ENCODE measurements around the gene CCDC142.
"Not testable (repeated sequence)": the region's sequence is repeated elsewhere in the genome, so short reads cannot be mapped to it uniquely, and the experiment has no call there.

The CCDC142 gene

DNA sequence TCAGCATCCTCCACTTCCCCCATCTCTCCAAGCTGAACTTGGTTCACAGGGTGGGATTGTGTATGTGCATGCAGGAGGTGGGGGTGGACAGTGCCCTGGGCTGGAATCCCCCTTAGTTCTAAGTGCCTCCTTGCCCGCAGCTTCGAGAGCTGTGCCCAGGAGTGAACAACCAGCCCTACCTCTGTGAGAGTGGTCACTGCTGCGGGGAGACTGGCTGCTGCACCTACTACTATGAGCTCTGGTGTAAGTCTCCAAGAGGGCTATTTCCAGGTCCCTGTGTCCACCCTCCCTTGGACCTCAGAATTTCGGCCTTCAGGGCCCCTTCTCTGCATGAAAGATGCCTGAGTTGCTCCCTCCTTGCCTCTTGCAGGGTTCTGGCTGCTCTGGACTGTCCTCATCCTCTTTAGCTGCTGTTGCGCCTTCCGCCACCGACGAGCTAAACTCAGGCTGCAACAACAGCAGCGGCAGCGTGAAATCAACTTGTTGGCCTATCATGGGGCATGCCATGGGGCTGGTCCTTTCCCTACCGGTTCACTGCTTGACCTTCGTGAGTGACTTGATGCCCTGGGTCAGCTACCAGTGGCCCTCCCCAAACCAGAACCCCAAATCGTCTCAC is 23.2 kb downstream of the CCDC142 start:
- H3K4me1 ChIP-seq (ENCODE audit: control insufficient read depth, insufficient read depth, low read length, poor library complexity, severe bottlenecking) = peaks cover 19% of the 10 kb centered on the region
- H3K4me3 ChIP-seq (ENCODE audit: extremely low read depth, insufficient read depth, low read length, poor library complexity, severe bottlenecking) = peak overlapping the region; percentile 97
- H3K27ac ChIP-seq (ENCODE audit: low read depth, low read length, severe bottlenecking); H3K9me3 ChIP-seq (ENCODE audit: control insufficient read depth, low read length): not testable (repeated sequence)
- 82 to 84% methylated on average over 10 to 13 of the region's 13 CpGs for WGBS, 2 experiments (ENCODE audit: insufficient coverage in 2 of 2)
- peaks cover 33% of the 10 kb centered on the region for H3K36me3 ChIP-seq (ENCODE audit: control insufficient read depth, insufficient read depth, low read length)

DNA sequence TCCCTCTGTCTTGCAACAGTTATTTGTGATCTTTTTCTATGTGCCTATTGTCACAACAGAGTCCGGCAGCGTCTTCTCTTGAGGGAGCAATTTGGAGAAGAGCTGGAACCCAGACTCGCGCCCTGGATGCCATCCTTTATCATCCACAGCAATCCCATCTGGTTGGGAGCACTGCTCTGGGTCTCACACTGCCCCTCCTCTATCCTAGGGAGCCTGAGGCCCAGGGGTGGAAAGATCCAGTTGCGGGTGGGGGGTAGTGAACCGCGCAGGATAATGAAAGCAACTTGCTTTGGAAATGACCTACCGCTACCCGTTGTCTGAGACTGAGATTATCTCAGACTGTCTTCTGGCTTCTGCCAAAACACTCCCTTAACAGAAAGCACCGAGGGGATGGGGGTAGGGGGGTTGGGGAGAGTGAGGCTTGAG is 23.8 kb downstream of the CCDC142 start:
- Histone ChIP-seq H3K4me1 (ENCODE audit: control insufficient read depth, insufficient read depth, low read length, poor library complexity, severe bottlenecking) (peaks cover 17% of the 10 kb centered on the region), H3K36me3 (ENCODE audit: control insufficient read depth, insufficient read depth, low read length) (peaks cover 33% of the 10 kb centered on the region), H3K27ac (ENCODE audit: low read depth, low read length, severe bottlenecking) (peak overlapping the region; percentile 53), H3K9me3 (ENCODE audit: control insufficient read depth, low read length) (no peaks in the 10 kb centered on the region), H3K4me3 (ENCODE audit: extremely low read depth, insufficient read depth, low read length, poor library complexity, severe bottlenecking) (peak overlapping the region; percentile 97)
- 19% methylated on average over 7 of the region's 10 CpGs; no CpG with 5 or more reads in 1 of the 2 experiments for WGBS, 2 experiments (ENCODE audit: insufficient coverage in 2 of 2)

DNA sequence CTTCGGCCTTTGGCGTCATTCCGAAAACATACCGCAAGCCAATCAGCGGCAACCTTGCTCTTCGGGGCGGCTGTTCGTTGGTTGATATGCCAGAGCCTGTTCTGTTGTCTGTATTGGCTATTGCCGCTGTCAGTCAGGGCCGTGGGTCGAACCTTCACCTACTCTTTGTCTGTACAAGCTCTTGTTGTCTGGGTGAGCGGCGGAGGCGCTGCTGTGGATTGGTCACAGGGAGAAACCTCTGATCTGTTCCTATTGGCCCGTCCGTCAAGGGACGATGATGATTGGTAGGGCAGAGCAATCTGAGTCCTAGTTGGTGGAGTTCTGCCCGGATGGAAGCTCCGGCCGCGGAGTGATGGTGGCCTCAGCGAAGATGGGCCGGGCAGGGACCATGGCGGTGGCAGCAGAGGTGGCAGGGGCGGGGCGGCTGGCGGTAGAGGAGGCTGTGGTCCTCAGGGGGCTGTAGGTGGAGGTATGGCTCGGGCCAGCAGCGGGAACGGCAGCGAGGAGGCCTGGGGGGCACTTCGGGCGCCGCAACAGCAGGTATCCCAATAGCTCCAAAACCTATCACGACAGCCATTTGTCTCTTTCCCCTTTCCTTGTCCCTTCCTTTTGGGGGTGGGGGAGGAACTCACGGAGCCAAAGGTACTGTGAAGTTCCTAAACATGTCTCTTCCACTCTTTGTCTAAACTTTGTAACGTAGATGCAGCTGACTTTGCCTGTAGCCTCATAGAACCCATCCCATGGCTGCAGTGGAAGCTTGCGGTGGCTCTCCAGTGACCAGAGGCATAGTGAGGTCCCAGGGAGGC is 24.5 kb downstream of the CCDC142 start, which contains the start of gene WBP1:
Gene WBP1 (plus strand): TSS at position 307 of the 806 bp plus-strand sequence. CDS start 165 bp downstream, at position 472.
- Histone ChIP-seq H3K4me3 (ENCODE audit: extremely low read depth, insufficient read depth, low read length, poor library complexity, severe bottlenecking) (peak within 1 kb of the TSS; percentile 97), H3K9me3 (ENCODE audit: control insufficient read depth, low read length) (no peaks in the 10 kb centered on the region), H3K36me3 (ENCODE audit: control insufficient read depth, insufficient read depth, low read length) (peaks cover 32% of the 10 kb centered on the region), H3K4me1 (ENCODE audit: control insufficient read depth, insufficient read depth, low read length, poor library complexity, severe bottlenecking) (peaks cover 17% of the 10 kb centered on the region), H3K27ac (ENCODE audit: low read depth, low read length, severe bottlenecking) (peak within 1 kb of the TSS; percentile 94)
- WGBS, 2 experiments (ENCODE audit: insufficient coverage in 2 of 2) = 0 to 1% methylated on average over 12 to 18 of the region's 38 CpGs

DNA sequence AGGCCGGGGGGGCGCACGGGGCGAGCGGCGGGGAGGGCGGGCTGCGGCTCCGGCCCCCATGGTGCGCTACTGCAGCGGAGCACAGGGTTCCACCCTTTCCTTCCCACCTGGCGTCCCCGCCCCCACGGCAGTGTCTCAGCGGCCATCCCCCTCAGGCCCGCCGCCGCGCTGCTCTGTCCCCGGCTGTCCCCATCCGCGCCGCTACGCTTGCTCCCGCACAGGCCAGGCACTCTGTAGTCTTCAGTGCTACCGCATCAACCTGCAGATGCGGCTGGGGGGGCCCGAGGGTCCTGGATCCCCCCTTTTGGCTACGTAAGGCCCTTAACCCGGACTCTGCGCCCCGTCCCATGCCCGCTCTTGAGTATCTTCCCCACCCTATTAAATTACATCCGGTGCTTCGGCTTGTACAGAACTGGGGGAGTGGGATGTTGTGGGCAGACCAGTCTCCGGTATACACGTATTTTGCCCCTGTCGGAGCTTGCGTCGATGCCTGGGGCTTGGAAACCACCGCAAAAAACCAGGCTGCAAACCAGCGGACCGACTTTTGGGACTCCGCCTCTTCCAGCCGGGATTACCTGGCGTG is 25.2 kb downstream of the CCDC142 start:
- Histone ChIP-seq H3K4me3 (ENCODE audit: extremely low read depth, insufficient read depth, low read length, poor library complexity, severe bottlenecking) (peak overlapping the region; percentile 97), H3K27ac (ENCODE audit: low read depth, low read length, severe bottlenecking) (peak overlapping the region; percentile 94), H3K36me3 (ENCODE audit: control insufficient read depth, insufficient read depth, low read length) (peaks cover 25% of the 10 kb centered on the region), H3K9me3 (ENCODE audit: control insufficient read depth, low read length) (no peaks in the 10 kb centered on the region), H3K4me1 (ENCODE audit: control insufficient read depth, insufficient read depth, low read length, poor library complexity, severe bottlenecking) (peaks cover 17% of the 10 kb centered on the region)
- WGBS, 2 experiments (ENCODE audit: insufficient coverage in 2 of 2) = 0% methylated on average over 27 to 39 of the region's 46 CpGs

DNA sequence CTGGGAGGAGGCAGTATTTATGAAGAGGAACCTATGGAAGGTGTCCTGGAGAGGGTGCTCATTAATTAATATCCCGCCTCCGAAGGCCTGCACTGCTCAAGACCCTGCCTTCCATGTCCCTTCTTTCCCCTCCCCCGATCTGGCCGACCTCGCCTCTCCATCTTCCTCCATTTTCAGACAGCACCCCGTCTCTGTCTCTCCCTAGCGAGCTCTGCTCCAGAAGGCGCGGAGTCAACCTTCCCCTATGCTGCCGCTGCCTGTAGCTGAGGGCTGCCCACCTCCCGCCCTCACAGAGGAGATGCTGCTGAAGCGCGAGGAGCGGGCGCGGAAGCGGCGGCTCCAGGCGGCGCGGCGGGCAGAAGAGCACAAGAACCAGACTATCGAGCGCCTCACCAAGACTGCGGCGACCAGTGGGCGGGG is 25.7 kb downstream of the CCDC142 start:
- Histone ChIP-seq H3K9me3 (ENCODE audit: control insufficient read depth, low read length) (no peaks in the 10 kb centered on the region), H3K36me3 (ENCODE audit: control insufficient read depth, insufficient read depth, low read length) (peaks cover 20% of the 10 kb centered on the region), H3K27ac (ENCODE audit: low read depth, low read length, severe bottlenecking) (peak overlapping the region; percentile 94), H3K4me3 (ENCODE audit: extremely low read depth, insufficient read depth, low read length, poor library complexity, severe bottlenecking) (peak overlapping the region; percentile 97), H3K4me1 (ENCODE audit: control insufficient read depth, insufficient read depth, low read length, poor library complexity, severe bottlenecking) (peaks cover 17% of the 10 kb centered on the region)
- WGBS, 2 experiments (ENCODE audit: insufficient coverage in 2 of 2) = 0 to 3% methylated on average over 22 to 27 of the region's 27 CpGs

DNA sequence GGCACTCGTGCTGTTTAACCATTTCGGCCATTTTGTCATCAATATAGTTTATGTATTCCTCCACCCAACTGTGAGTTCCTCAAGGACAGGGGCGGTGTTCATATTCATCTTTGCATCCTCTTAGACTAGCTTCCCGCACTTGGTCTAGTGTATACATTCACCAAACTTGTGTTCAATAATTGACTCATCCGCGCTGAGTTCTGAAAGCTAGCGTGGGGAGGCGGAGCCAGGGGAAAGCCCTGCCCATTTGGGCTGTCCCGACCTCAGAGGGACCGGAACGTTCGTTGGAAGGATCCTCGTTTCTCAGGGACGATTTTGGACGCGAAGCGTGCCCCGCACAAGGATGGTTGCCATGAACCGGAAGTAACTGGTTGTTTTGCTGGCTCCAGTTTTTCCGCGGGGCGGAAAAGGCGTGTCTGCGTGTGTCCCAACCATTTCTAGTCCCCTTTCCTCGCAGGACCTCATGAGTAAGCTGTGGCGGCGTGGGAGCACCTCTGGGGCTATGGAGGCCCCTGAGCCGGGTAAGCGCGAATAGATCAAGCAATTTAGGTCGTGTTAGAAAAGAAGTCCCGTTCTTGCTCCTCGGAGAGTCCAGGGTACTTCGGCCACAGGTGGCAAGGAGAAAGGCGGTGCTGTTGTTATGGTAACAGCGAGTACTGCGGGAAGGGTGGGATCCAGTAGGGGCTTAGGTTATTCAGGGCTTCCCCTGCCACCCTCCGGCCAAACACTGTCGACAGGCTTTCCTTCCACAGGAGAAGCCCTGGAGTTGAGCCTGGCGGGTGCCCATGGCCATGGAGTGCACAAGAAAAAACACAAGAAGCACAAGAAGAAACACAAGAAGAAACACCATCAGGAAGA is 27.9 kb downstream of the CCDC142 start, which contains the start of gene INO80B:
Gene INO80B (plus strand): TSS at position 434 of the 858 bp plus-strand sequence. CDS start 30 bp downstream, at position 464.
- Histone ChIP-seq H3K27ac (ENCODE audit: low read depth, low read length, severe bottlenecking) (peak within 1 kb of the TSS; percentile 48), H3K36me3 (ENCODE audit: control insufficient read depth, insufficient read depth, low read length) (no peaks in the 10 kb centered on the region), H3K9me3 (ENCODE audit: control insufficient read depth, low read length) (no peaks in the 10 kb centered on the region), H3K4me1 (ENCODE audit: control insufficient read depth, insufficient read depth, low read length, poor library complexity, severe bottlenecking) (peaks cover 17% of the 10 kb centered on the region), H3K4me3 (ENCODE audit: extremely low read depth, insufficient read depth, low read length, poor library complexity, severe bottlenecking) (peak within 1 kb of the TSS; percentile 75)
- WGBS, 2 experiments (ENCODE audit: insufficient coverage in 2 of 2) = 6% methylated on average over 36 of the region's 40 CpGs

DNA sequence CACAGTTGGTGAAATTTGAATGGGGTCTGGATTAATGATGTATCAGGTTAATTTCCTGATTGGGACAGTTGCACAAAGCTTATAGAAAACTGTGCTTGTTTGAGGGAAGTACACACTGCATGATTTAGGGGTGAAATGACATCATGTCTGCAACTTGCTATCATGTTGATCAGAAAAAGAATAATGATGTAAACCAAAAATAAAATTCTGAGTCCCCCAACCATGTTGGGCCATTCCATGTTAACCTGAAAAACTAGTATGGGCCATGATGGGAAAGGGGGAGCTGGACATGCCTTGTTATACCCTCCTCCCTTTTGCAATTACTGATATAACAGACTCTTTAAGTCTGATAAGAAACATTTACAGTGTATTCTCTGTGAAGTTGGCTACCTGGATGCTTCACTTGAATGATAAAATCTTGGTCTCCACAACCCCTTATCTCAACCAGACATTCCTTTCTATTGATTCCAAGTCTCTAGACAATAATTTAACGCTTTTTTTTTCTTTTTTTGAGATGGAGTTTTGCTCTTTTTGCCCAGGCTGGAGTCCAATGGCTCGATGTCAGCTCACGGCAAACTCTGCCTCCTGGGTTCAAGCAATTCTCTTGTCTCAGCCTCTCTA is 32.1 kb downstream of the CCDC142 start:
- Histone ChIP-seq H3K36me3 (ENCODE audit: control insufficient read depth, insufficient read depth, low read length) (no peaks in the 10 kb centered on the region), H3K27ac (ENCODE audit: low read depth, low read length, severe bottlenecking) (no peak overlapping the region), H3K4me1 (ENCODE audit: control insufficient read depth, insufficient read depth, low read length, poor library complexity, severe bottlenecking) (peaks cover 1% of the 10 kb centered on the region), H3K4me3 (ENCODE audit: extremely low read depth, insufficient read depth, low read length, poor library complexity, severe bottlenecking) (no peak overlapping the region), H3K9me3 (ENCODE audit: control insufficient read depth, low read length) (no peaks in the 10 kb centered on the region)
- WGBS, 2 experiments (ENCODE audit: insufficient coverage in 2 of 2) = 86 to 100% methylated on average over 2 to 3 of the region's 3 CpGs

DNA sequence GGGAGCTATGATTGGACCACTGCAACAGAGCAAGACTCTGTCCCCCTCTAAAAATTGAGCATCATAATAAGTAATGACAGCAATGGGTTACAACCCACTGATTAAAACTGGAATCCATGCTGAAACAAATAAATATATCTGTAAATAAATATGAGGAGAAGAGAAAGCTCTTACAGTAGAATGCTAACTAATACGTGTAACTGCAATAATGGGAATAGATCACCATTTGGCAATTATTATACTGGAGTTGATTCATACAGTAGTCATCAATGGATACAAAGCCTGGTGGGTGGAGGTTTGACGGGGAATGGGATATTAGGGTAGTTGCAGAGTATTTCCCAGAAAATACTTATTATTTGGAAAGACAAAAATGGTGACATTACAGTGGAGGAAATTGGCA is 34.0 kb downstream of the CCDC142 start:
- WGBS, 2 experiments (ENCODE audit: insufficient coverage in 2 of 2) = 90 to 100% methylated on average over 1 to 2 of the region's 2 CpGs
- Histone ChIP-seq H3K9me3 (ENCODE audit: control insufficient read depth, low read length) (no peaks in the 10 kb centered on the region), H3K36me3 (ENCODE audit: control insufficient read depth, insufficient read depth, low read length) (no peaks in the 10 kb centered on the region), H3K4me3 (ENCODE audit: extremely low read depth, insufficient read depth, low read length, poor library complexity, severe bottlenecking) (no peak overlapping the region), H3K4me1 (ENCODE audit: control insufficient read depth, insufficient read depth, low read length, poor library complexity, severe bottlenecking) (peaks cover 8% of the 10 kb centered on the region), H3K27ac (ENCODE audit: low read depth, low read length, severe bottlenecking) (no peak overlapping the region)

DNA sequence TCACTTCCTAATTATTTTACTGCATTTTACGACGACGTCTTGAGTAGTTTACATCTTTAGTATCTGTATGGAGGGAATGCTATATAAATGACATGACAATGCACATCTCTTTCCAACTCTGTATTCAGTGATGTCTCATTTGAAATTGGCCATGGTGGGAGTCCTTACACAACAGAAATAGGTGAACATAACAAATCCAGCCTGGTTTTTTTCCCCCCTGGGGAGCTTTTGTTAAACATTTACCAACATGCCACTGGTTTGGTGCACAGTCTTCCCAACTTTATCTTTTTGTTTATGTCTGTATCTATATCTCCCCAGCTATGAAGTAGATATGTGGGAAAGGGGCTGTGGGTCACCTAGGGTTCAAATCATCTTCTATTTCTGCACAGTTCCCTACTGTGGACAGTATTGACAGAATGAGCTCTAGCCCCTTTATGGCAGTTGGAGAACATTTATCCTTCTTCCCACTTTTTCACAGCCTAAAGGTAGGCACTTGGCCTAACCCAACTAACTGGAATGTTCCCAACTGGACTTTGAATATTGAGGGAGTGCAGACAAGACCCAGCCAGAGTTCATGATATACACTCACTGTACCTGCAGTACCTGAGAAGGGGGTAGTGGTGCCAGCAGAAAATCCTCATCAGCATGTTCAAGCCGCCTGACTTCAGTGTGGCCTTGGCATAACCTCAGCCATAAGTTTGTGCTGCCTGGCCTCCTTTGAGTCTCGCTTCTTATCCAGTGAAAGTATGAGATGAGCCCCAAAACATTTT is 35.4 kb downstream of the CCDC142 start:
- Histone ChIP-seq H3K9me3 (ENCODE audit: control insufficient read depth, low read length) (no peaks in the 10 kb centered on the region), H3K36me3 (ENCODE audit: control insufficient read depth, insufficient read depth, low read length) (no peaks in the 10 kb centered on the region), H3K4me3 (ENCODE audit: extremely low read depth, insufficient read depth, low read length, poor library complexity, severe bottlenecking) (no peak overlapping the region), H3K4me1 (ENCODE audit: control insufficient read depth, insufficient read depth, low read length, poor library complexity, severe bottlenecking) (peaks cover 8% of the 10 kb centered on the region), H3K27ac (ENCODE audit: low read depth, low read length, severe bottlenecking) (no peak overlapping the region)
- 88 to 94% methylated on average over 1 to 2 of the region's 5 CpGs for WGBS, 2 experiments (ENCODE audit: insufficient coverage in 2 of 2)

All from mesodermal cell (in vitro differentiated cells).